Neural cell (in vitro differentiated cells): Measurements from ENCODE around the gene MYO3B. TPM values are rescaled to one million over a fixed set of nuclear protein-coding genes. Genes with fewer than 3 reads are reported as not detected.

Experiments
- H2AFZ ChIP-seq: fragments of 200-600, 300-800 bp; sonication (generic), shearing (Covaris generic); 2 replicates; pipeline ENCODE4 v1.6.0; 2014; ENCODE audit warnings: low read depth, mild to moderate bottlenecking, antibody characterized with exemption, low read length, moderate library complexity
- H3F3A ChIP-seq: fragments of 200-600 bp; shearing (Covaris generic); 2 replicates; pipeline ENCODE4 v1.6.1; 2016; ENCODE audit warnings: mild to moderate bottlenecking, moderate library complexity, mixed read lengths, antibody characterized with exemption, low read length; ENCODE audit not compliant: insufficient read depth, poor library complexity, severe bottlenecking
- H3K27ac ChIP-seq: fragments of 200-600, 300-800 bp; sonication (generic), shearing (Covaris generic); 2 replicates; pipeline ENCODE4 v1.5.1; 2014; ENCODE audit warnings: mild to moderate bottlenecking, low read length, moderate library complexity
- H3K27me3 ChIP-seq: fragments of 300-800, 200-600 bp; sonication (generic), shearing (Covaris generic); 2 replicates; pipeline ENCODE4 v1.6.0; 2014; ENCODE audit warnings: mild to moderate bottlenecking, low read depth, low read length, moderate library complexity; ENCODE audit not compliant: insufficient read depth
- H3K36me3 ChIP-seq: fragments of 300-800, 200-600 bp; sonication (generic), shearing (Covaris generic); 2 replicates; pipeline ENCODE4 v1.5.1; 2014; ENCODE audit warnings: mild to moderate bottlenecking, antibody characterized with exemption, low read length, moderate library complexity; ENCODE audit not compliant: insufficient read depth
- H3K4me2 ChIP-seq: fragments of 300-800, 200-600 bp; sonication (generic), shearing (Covaris generic); 2 replicates; pipeline ENCODE4 v1.6.0; 2014; ENCODE audit warnings: mild to moderate bottlenecking, low read length
- H3K4me3 ChIP-seq: fragments of 300-800, 200-600 bp; sonication (generic), shearing (Covaris generic); 2 replicates; pipeline ENCODE4 v1.5.1; 2014; ENCODE audit warnings: mild to moderate bottlenecking, low read length, moderate library complexity
- H3K79me2 ChIP-seq: fragments of 200-600 bp; shearing (Covaris generic); replicated peaks from 2 replicates; pipeline ENCODE4 v1.6.0; 2014; ENCODE audit warnings: mild to moderate bottlenecking, low read length, moderate library complexity; ENCODE audit not compliant: insufficient read depth
- H3K9ac ChIP-seq: fragments of 300-800, 200-600 bp; sonication (generic), shearing (Covaris generic); 2 replicates; pipeline ENCODE4 v1.6.1; 2016; ENCODE audit warnings: mild to moderate bottlenecking, low read length, mixed read lengths
- H3K9me2 ChIP-seq: fragments of 200-600 bp; shearing (Covaris generic); 2 replicates; pipeline ENCODE4 v1.6.1; 2016; ENCODE audit warnings: mild to moderate bottlenecking, low read length, mixed read lengths; ENCODE audit not compliant: insufficient read depth
- H3K9me3 ChIP-seq: fragments of 200-600, 300-800 bp; sonication (generic), shearing (Covaris generic); 2 replicates; pipeline ENCODE4 v1.6.1; 2016; ENCODE audit warnings: mild to moderate bottlenecking, mixed run types, low read length, moderate library complexity, mixed read lengths
- H4K20me1 ChIP-seq: fragments of 200-600 bp; shearing (Covaris generic); 2 replicates; pipeline ENCODE4 v1.6.1; 2016; ENCODE audit warnings: mild to moderate bottlenecking, mixed run types; ENCODE audit not compliant: insufficient read depth
- CTCF ChIP-seq: fragments of 450-650 bp; IDR thresholded peaks from 2 replicates; pipeline ENCODE4 v1.5.1; 2014; ENCODE audit warnings: antibody characterized with exemption, mild to moderate bottlenecking, moderate library complexity; ENCODE audit not compliant: poor library complexity, severe bottlenecking
- EP300 ChIP-seq: fragments of 450-650 bp; conservative IDR thresholded peaks from 2 replicates; pipeline ENCODE4 v1.6.1; 2014; ENCODE audit warnings: antibody characterized with exemption, mild to moderate bottlenecking, moderate library complexity; ENCODE audit not compliant: poor library complexity, severe bottlenecking
- EZH2 ChIP-seq: fragments of 200-600, 300-800 bp; shearing (Covaris generic), sonication (generic); IDR thresholded peaks from 2 replicates; pipeline ENCODE4 v1.6.1; 2014; ENCODE audit warnings: antibody characterized with exemption, low read length, borderline replicate concordance, mild to moderate bottlenecking; ENCODE audit not compliant: insufficient read depth, poor library complexity, severe bottlenecking
- MXI1 ChIP-seq: fragments of 450-650 bp; conservative IDR thresholded peaks from 2 replicates; pipeline ENCODE4 v1.6.1; 2014; ENCODE audit warnings: antibody characterized with exemption, mild to moderate bottlenecking; ENCODE audit not compliant: poor library complexity, severe bottlenecking
- POLR2AphosphoS5 ChIP-seq: IDR thresholded peaks from 2 replicates; pipeline ENCODE4 v1.6.1; 2012
- RAD21 ChIP-seq: fragments of 450-650 bp; conservative IDR thresholded peaks from 2 replicates; pipeline ENCODE4 v1.6.1; 2014; ENCODE audit warnings: antibody characterized with exemption, mild to moderate bottlenecking, moderate library complexity
- REST ChIP-seq: IDR thresholded peaks from 2 replicates; pipeline ENCODE4 v1.6.1; 2012; ENCODE audit warnings: borderline replicate concordance
- SMC3 ChIP-seq: fragments of 450-650 bp; conservative IDR thresholded peaks from 2 replicates; pipeline ENCODE4 v1.6.1; 2014; ENCODE audit warnings: antibody characterized with exemption, mild to moderate bottlenecking, moderate library complexity; ENCODE audit not compliant: poor library complexity
- TAF1 ChIP-seq: IDR thresholded peaks from 2 replicates; pipeline ENCODE4 v1.6.1; 2012; ENCODE audit warnings: low read depth
- polyA plus RNA-seq: library from polyadenylated mRNA; depleted of rRNA; stranded (reverse); fragments of >200 nt; gene quantifications from 2 replicates; pipeline ENCODE4 v1.2.3, GENCODE V29; 2014

Gene MYO3B
- polyA plus RNA-seq, 1 donor from 2014 or later: 0.11 TPM

DNA sequence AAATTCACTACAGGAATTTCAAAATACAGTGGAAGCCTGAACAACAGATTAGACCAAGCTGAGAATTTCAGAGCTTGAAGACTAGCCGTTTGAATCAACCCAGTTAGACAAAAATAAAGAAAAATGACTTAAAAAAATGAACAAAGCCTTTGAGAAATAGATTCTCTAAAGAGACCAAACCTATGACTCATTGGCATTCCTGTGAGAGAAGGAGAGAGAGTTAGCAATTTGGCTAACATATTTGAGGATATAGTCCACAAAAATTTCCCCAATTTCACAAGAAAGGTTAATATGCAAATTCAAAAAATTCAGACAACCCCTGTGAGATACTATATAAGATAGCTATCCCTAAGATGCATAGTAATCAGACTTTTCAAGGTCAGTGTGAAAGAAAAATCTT, 78.0 kb downstream of the MYO3B start:
- Histone ChIP-seq H3K27ac (no peak overlapping the region), H3K4me2 (no peak overlapping the region), H2AFZ (no peak overlapping the region), H3K9me2 (no peaks in the 10 kb centered on the region), H4K20me1 (no peaks in the 10 kb centered on the region), H3F3A (no peaks in the 10 kb centered on the region), H3K36me3 (no peaks in the 10 kb centered on the region), H3K27me3 (no peaks in the 10 kb centered on the region), H3K79me2 (no peaks in the 10 kb centered on the region), H3K4me3 (no peak overlapping the region), H3K9me3 (no peaks in the 10 kb centered on the region), H3K9ac (no peak overlapping the region)
- TF ChIP-seq POLR2AphosphoS5 (no peak), EZH2 (no peak), CTCF (no peak), EP300 (no peak), REST (no peak), SMC3 (no peak)

- H3K36me3 ChIP-seq: no peaks in the 10 kb centered on the region
- H3K4me2 ChIP-seq: no peak overlapping the region
- no peaks in the 10 kb centered on the region for H4K20me1 ChIP-seq
- H2AFZ ChIP-seq: no peak overlapping the region
- no peak overlapping the region for H3K27ac ChIP-seq
- no peaks in the 10 kb centered on the region for H3K9me3 ChIP-seq
- H3K27me3 ChIP-seq: no peaks in the 10 kb centered on the region
- no peaks in the 10 kb centered on the region for H3F3A ChIP-seq
- H3K9ac ChIP-seq: no peak overlapping the region
- no peak overlapping the region for H3K4me3 ChIP-seq
- TF ChIP-seq EP300: no peak
- TF ChIP-seq EZH2: no peak
- TF ChIP-seq TAF1: no peak
- TF ChIP-seq RAD21: no peak
- TF ChIP-seq SMC3: no peak
- no peak for TF ChIP-seq POLR2AphosphoS5
- TF ChIP-seq MXI1: no peak
- TF ChIP-seq CTCF: no peak
- TF ChIP-seq REST: no peak
- H3K9me2 ChIP-seq: no peaks in the 10 kb centered on the region
- no peaks in the 10 kb centered on the region for H3K79me2 ChIP-seq
Measured at GRCh38 chr2:170258382-170258781, 80.4 kb downstream of the MYO3B start.
